GM06990 (cell line): ENCODE results near the gene TMPRSS5.

ENCODE experiments used
- DNase-seq: peaks from one replicate; pipeline ENCODE4 v3.0.0-alpha.2; 2011; ENCODE audit not compliant: insufficient read length; ENCODE audit errors: extremely low read depth
- H3K27me3 ChIP-seq: replicated peaks from 2 replicates; pipeline ENCODE4 v1.6.0; 2011; ENCODE audit warnings: low read length; ENCODE audit not compliant: control insufficient read depth, insufficient read depth
- H3K36me3 ChIP-seq: 2 replicates; pipeline ENCODE4 v1.5.1; 2011; ENCODE audit warnings: low read length; ENCODE audit not compliant: control insufficient read depth, insufficient read depth
- H3K4me3 ChIP-seq: replicated peaks from 2 replicates; pipeline ENCODE4 v1.5.1; 2011; ENCODE audit warnings: low read depth, mild to moderate bottlenecking, control low read depth, low read length
- CTCF ChIP-seq: IDR thresholded peaks from 2 replicates; pipeline ENCODE4 v1.5.1; 2011; ENCODE audit warnings: low read length, control low read depth, mild to moderate bottlenecking, inconsistent platforms; ENCODE audit not compliant: insufficient read depth, poor library complexity, severe bottlenecking

TMPRSS5 gene

GRCh38 chr11:113664981-113665710, 41.0 kb downstream of the TMPRSS5 start:
- Histone ChIP-seq H3K4me3 (no peak overlapping the region), H3K36me3 (no peaks in the 10 kb centered on the region), H3K27me3 (no peaks in the 10 kb centered on the region)
- no peak for DNase-seq
- TF ChIP-seq CTCF = no peak

GRCh38 chr11:113664069-113664980, 41.8 kb downstream of the TMPRSS5 start:
- no peak for DNase-seq
- Histone ChIP-seq H3K27me3 (no peaks in the 10 kb centered on the region), H3K4me3 (no peak overlapping the region), H3K36me3 (no peaks in the 10 kb centered on the region)
- no peak for TF ChIP-seq CTCF

- H3K27me3 ChIP-seq = no peaks in the 10 kb centered on the region
- H3K4me3 ChIP-seq = no peak overlapping the region
- DNase-seq = no peak
- TF ChIP-seq CTCF = no peak
- H3K36me3 ChIP-seq = no peaks in the 10 kb centered on the region
These were observed 42.5 kb downstream of the TMPRSS5 start for GRCh38 chr11:113663567-113663966.

GRCh38 chr11:113655771-113656170, 50.3 kb downstream of the TMPRSS5 start:
- no peak for DNase-seq
- no peaks in the 10 kb centered on the region for H3K36me3 ChIP-seq
- TF ChIP-seq CTCF = no peak
- no peak overlapping the region for H3K4me3 ChIP-seq
- H3K27me3 ChIP-seq = no peaks in the 10 kb centered on the region

- no peak for DNase-seq
- Histone ChIP-seq H3K36me3 (no peaks in the 10 kb centered on the region), H3K27me3 (no peaks in the 10 kb centered on the region; the same call in 1 of the 2 replicates), H3K4me3 (no peak overlapping the region)
- TF ChIP-seq CTCF = no peak
These were observed 55.1 kb downstream of the TMPRSS5 start for GRCh38 chr11:113651023-113651422.
